Stimulated activated CD4-positive, alpha-beta T cell treated with anti-CD3 and anti-CD28 coated beads, Interleukin-2, amount 100 ng/mL, for 48 hours (primary cell): Measurements from ENCODE around the gene DCT.
"Not testable (repeated sequence)": the region's sequence is repeated elsewhere in the genome, so short reads cannot be mapped to it uniquely, and the experiment has no call there.

Experiments used
- DNase-seq, 2 donors: peaks; one replicate each; pipeline ENCODE4 v3.0.0-alpha.2; 2020

The DCT gene

DNA sequence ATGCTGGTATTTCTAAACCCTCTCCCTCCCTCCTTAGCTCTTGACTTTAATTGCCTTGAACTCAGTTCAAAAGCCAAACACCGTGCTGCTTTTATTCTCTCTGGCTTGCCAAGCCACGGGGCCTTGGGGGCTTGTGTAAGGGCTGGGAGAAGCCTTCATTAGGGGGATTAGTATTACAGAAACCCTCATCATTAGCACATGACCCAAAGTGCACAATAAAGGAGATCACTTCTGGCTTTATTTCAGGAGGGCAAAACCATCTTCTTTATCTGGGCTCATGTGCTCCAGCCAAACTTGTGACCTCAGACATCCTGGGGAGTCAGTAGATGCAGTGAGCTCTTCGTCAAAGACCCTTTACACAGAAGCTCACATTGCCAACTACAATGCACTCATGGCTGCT lies at the start of gene DCT:
DCT (minus strand) TSS at position 67 of the 400 bp plus-strand sequence. CDS start 427 bp downstream, outside the sequence.
- no peak for DNase-seq

DNA sequence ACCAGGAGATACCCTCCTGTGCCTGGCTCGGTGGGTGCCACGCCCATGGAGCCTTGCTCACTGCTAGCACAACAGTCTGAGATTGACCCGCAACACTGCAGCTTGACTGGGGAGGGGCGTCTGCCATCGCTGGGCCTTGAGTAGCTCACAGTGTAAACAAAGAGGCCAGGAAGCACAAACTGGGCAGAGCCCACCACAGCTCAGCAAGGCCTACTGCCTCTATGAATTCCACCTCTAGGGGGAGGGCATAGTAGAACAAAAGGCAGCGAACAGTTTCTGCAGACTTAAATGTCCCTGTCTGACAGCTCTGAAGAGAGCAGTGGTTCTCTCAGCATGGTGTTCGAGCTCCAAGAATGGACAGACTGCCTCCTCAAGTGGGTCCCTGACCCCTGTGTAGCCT lies 47.5 kb upstream of the DCT start:
- DNase-seq, result not testable (repeated sequence)

DNA sequence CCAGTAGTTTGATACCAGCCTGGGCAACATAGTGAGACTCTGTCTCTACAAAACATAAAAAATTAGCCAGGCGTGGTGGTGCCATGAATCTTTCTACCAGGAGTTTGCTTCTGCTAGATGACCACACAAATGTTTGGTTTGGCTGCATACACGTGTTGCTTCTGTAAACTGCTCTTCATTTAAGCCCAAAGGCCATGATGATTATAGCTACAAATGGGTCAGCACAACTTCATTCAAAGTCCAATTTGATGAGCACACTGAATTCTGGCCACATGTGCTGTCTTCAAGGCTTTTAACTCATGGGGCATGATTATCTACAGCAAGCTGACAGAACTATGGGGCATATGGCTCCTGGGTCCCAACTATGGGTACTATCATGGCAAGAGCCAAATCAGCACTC lies 46.3 kb upstream of the DCT start:
- no peak for DNase-seq

DNA sequence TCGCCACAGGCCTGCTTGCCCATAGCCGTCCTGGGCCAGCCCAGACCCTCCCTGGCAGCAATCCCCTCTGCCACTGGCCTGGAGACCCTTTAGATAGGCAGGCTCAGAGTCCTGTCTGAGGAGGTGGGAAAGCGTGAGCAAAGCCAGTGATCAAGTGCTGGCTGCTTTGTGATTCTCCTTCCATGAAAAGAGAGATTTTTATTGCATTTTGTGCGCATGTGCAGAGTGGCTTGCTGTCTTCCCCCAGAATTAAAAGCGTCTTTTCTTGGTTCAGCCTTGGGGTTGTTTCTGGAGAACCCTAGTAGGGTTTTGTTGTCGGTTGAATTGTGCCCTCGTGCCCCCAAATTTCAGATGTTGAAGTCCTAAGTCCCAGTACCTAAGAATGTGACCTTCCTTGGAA lies 44.9 kb upstream of the DCT start:
- DNase-seq, result no peak

DNA sequence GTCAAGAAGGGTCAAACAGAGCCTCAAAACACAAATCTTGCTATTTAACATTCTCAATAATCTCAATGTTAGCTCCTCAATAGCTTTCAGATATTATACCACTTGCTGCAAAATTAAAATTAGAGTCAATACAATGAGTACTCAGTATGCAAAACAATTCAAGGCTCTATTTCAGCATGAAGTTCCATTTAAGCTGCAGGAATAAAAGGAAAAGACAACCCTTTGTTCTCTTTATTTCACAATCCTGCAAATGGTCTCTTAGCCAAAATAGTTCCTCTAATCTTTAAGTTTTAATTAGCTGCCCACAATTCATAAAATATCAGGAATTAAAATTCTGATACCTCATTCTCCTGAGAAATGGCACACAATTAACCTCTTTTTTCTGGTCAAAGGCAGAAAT lies 40.5 kb upstream of the DCT start:
- DNase-seq, result no peak

DNA sequence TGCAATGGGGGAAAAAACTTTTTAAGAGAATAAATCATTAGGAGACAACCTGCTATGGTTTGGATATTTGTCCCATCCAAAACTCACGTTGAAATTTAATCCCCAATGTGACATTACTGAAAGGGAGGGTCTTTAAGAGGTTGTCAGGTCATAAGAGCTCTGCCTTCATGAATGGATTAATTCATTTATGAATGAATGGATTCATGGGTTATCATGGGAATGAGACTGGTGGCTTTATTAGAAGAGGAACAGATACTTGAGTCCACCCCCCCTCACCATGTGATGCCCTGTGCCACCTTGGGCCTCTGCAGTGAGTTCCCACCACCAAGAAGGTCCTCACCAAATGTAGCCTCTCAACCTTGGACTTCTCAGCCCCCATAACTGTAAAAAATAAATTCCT lies 37.0 kb upstream of the DCT start:
- DNase-seq, result no peak

DNA sequence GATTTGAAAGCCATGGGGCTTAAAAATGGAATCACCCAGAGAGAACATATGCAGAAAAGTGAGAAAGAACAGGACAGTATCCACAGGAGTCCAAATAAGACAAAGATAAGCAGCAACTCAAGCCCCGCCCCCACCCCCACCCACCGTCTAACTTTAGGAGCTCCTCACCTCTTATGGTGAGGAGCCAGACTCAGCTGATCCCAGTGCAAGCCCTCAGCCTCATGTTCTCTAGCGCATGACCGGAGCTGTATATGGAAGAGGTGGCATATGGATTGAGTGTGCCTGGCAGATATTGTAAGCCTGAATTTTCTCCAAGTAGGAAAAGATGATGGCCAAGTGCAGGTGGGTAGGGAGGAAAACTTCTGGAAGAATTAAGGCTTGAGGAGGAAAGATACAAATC lies 36.4 kb upstream of the DCT start:
- no peak for DNase-seq

DNA sequence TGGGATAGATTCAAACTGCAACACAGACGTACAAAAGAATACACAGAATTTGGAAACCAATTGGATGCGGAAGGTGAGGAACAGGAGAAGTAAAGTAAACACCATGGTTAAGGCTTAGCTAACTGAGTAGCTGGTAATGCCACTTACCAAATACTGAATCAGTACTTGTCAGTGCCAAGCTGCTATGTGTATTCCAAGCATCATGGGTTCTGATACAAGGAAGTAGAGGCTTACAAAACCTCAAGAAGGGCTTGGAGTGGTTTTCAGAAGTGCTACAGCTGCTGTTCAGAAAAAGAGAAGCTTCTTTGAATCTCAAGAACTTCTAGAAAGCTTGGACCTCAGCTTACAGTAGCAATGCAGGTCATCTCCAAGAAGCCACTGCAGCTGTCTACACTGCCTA lies 35.9 kb upstream of the DCT start:
- DNase-seq, result no peak

DNA sequence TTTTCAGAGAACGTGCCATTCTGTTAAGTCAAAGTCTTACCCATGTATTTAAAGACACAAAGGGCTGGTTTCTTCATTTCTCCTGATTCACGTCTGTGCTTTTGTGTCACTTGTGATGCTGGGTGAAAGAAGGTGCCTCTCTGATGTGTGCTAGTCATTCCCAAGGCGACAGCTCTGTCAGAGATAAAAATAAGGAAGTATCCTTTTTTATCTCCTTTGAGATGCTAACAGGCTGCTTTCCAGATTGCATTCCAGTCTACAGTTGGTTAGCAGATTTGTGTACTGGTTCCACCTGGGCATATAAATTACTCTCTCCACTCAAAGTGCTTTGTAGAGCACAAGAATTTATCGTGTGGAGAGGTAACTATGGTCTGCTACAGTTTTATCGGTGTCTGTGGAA lies 33.5 kb upstream of the DCT start:
- no peak for DNase-seq

DNA sequence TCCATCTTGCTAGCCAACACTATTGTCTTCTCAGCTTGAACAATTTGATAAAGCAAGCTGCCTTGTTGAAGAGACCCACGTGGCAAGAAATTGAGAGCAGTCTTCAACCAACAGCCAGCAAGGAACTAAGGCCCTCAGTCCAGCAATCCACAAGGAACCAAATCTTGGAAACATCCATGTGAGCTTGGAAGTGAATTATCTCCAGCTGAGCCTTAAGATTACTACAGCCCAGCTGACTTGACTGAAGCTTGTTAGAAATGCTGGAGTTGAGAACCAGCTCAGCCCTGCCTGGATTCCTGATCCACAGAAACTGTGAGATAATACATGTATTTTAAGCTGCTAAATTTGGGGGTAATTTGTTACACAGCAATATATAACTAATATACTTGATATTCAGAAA lies 26.2 kb upstream of the DCT start:
- DNase-seq, result no peak

DNA sequence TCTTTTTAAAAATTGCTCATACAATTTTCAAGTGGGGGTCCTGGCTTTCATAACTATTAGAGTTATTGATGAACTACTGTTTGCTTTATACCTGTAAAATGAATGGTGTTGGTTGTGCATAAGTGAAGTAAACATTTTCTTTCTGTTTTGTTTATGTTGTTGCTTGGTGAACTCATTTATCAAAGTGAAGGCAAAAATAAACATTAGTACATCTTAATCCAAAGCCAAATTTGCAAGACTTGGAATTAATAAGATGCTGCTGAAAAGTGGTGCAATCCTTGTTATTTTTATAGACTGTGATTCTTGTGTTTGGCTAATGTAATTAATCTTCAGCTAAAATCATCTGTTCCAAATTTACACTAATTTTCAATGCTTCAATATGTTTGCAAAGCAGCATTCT lies 24.4 kb upstream of the DCT start:
- no peak for DNase-seq

DNA sequence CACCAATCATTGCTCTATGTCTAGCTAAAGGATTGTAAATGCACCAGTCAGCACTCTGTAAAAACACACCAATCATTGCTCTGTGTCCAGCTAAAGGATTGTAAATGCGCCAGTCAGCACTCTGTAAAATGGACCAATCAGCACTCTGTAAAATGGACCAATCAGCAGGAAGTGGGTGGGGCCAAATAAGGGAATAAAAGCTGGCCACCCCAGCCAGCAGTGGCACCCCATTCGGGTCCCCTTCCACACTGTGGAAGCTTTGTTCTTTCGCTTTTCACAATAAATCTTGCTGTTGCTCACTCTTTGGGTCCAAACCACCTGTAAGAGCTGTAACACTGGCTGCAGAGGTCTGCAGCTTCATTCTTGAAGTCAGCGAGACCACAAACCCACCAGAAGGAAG lies 19.3 kb upstream of the DCT start:
- not testable (repeated sequence) for DNase-seq

DNA sequence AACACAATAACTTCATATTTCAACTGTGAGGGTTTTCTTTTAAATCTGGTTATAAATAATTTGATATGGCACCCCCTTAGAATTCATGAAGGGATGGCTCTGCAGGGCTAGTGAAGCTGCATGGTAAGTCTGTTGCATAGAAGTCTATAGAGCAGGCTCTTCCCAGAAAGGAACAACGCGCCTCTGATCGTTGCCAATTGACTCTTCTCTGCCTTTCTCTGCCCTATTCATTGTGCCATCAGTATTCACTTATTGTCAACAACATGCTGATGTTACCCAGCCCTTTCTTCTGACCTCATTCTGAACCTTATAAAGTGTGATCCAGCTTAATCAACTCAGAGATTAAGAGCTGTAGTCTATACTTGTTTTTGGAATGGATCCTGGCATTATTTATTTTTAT lies 16.3 kb upstream of the DCT start:
- no peak for DNase-seq

DNA sequence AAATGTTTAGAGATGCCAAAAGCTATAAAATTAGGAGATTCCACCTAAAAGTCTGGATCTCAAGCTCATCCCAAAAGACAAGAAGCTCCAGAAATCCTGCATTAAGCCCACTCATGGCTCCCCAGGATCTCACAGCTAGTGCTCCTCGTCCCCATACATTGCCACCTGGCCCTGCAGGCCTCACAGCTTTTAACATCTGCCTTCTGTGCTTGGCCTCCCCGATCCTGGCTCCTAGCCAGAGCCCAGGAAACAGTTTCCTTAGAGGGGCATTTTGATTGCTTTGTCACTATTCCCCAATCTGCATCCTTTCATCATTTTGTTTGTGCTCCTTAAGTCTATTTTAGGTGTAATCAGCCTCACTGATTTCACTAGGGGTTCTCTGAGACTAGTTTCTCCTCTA lies 14.5 kb upstream of the DCT start:
- DNase-seq, result no peak

DNA sequence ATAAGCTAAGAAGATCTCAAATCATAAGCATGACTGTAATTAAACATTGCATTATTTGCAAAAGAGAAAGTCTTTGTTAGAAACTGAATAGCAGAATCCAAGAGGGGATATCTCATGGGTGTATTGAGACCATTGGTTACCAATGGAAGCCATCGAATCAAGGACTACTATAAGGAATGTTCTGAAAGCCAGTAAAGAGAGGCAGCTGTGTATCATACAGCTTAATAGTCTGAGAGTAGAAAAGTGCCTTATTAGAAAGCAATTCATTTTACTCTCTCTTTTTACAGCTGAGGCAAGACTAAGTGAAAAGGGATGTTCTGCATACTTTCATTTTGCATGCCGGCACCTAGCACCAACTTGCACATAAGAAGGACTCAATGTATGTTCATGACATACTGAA lies 7.6 kb upstream of the DCT start:
- no peak for DNase-seq

DNA sequence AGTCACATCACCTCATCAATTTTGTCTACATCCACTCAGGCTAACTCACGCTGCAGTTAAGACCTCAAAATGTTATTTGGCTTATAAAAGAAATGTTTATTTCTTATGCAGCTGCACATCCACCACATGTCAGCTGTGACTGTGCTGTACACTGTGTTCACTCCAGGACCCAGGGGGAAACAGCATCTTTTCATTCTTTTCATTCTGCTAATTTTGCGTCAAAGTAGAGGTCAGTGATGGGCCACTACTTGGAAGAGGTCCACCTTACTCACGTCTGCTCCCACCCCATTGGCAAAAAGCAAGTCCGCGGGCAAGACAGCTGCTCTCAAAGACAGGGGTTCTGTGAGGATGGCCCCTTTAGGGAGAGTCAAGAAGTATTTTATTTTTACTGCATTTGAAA lies 4.5 kb upstream of the DCT start:
- no peak for DNase-seq

DNA sequence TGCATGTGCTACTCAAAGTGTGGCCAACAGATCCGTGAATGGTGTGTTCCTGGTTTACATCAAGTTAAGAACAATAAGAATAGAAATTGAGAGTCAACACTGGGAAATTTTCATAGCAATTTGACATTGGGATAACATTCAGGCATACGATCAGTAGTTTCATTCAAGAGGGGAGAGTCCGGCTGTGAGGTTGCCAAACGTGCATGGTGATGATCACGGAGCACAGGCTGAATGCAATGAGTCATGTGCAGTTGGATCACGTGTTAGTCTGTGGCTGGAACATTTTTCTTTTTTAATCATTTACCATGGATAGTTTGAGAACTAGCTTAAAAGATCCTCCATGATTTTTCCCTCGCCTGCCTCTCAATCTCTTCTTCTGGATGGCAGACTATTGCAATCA lies 2.5 kb upstream of the DCT start:
- DNase-seq, result no peak

DNA sequence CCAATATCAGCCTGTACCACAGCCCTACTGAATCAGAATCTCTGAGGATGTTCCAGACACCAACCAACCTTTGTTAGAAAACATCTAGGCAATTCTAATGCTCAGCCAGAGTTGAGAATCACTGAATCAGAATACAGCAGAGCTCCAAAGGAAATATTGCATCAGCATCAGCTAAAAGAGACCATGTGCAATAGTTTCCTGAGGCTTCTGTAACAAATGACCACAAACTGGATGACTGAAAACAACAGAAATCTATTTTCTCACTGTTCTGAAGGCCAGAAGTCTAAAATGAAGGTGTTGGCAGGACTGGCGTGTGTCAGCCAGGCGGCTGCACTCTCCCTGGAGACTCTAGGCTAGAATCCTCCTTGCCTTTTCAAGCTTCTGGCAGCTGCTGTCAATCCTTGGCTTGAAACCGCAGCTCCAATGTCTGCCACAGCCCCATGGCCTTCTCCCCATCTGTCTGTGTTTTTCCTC lies 1.2 kb upstream of the DCT start:
- no peak for DNase-seq

DNA sequence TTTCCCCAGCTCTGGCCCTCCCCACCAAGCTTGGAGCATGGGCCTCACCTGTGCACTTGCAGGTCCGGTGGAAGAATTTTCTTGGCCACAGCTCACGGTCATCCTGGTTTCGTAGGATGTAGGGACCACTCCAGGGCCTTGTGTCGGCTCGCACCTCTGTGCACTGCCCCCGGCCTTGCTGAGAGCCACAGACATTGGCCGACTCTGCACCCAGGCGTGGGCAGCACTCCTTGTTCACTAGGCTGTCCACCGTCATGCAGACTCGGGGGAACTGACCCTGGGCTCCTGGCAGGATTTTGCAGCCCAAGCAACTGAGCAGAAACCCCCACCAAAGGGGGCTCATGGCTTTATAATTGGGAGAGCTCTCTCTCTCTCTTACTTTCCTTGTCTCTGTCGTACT lies 569 bp downstream of the DCT start:
- DNase-seq, result no peak

DNA sequence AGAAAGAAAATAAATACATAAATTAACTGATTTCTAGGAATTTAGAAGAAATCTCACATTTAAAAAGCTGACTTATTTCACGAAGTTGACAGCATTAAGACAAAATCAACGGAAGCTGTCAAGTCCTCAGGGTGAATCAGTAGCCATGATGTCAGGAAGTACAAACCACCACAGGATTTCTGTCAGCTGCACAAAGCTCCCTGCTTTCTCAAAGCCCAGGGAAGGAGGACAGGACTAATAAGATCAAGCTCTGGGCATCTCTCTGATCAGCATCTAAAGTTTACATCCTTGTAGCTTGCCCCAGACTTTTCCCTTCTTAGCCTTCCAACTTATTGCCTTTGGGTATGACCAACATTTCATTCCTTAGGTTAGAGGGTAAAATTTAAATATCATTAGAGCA lies 9.4 kb downstream of the DCT start:
- DNase-seq, result no peak

DNA sequence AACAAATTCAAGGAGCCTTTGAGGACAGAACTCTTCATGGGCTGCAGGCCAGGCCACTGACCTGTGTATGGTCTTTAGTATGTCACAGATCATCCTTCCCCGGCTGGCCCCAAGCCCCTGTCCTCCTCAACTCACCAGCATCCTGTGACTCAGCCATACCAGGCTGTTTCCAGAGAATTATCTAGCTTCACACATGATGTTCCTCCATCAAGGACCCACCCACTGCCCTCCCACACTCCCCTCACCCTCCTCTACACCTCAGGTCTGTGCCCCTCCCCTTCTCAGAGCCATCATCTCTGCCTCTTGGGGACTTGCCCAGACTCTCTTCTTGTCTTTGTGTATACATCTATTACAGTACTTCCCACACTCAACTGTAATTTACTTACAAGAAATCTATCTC lies 14.7 kb downstream of the DCT start:
- peak in 1 of 2 donors; percentile 2 for DNase-seq

DNA sequence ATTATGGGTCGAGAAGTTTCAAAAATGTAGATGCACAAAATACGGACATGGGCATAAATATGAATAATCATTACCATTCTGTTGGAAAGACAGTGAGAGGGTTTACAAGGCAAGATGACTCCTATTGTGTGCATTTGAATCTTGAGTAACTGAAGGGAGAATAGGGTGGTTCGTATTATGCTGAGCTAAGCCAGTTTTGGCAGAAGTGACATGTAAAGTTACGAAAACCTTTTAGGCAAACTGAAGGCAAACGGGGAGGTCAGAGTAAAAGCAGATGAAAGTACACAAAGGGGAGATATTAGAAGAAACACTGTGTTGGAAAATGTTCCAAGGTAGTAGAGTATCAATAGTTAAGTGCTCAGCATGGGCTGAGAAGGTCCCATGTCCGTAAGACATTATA lies 16.8 kb downstream of the DCT start:
- no peak for DNase-seq

DNA sequence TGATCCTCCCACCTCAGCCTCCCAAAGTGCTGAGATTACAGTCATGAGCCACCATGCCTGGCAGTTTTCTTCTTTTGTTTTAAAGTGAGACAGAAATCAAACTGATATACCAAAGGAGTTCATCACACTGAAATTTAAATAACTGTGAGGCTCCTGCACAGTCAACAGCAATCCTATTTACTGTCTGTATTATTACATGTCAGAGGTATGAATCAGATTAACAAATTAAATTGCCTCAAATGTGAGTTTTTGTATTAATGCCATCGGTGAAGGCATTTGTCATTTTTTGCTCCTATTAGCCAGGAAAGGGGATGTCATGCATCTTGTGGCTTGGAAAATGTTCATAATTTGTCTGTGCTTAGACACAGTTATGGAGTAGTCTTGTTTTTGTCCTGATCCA lies 20.4 kb downstream of the DCT start:
- no peak for DNase-seq

DNA sequence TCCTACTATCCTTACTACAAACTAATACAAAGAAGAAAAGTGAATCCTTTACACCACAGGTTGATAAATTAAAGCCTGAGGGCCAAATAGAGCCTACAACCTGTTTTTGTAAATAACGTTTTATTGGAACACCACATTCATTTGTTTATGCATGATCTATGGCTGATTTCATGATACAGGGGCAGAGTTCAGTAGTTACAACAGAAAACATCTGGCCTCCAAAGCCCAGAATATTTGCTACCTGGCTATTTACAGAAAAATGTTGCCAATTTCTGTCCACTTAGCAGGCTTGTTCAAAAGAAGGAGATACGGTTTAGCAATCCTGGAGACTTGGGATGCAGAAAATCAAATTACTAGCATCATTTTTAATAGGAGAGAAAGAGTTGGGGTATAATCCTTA lies 24.1 kb downstream of the DCT start:
- no peak for DNase-seq

DNA sequence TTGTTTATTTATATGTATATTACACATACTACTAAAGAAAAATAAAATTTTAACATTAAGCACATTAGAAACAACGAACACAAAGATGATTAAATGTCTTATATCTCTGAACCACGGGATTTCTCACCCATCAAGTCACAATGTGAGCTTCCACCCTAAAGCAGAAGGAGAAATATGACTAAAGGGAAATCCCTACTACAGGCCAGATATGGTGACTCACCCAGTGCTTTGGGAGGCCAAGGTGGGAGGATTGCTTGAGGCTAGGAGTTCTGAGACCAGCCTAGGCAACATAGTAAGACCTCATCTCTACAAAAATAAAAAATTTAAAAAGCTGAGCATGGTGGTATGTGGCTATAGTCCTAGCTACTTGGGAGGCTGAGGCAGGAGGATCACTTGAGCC lies 24.6 kb downstream of the DCT start:
- DNase-seq, result no peak

DNA sequence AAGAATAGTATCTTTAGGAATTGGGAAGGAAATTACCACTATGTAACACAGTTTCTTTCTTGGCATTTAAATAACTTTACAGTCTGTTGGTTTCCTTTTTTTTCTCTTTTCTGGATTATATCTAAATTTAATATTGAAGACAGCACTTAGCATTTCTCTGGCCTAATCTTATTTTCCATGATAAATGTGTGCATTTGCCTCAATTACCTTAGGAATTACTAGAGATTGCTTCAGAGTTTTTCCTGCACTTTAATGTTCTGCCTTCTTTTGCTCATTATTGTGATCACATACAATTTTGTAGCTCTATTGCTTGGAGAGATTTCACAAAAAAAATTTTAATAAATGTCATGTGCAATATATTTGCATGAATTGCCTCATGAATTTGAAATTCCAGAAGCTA lies 25.1 kb downstream of the DCT start:
- no peak for DNase-seq
